Measurements from ENCODE around the gene AUTS2.

Gene AUTS2

DNA sequence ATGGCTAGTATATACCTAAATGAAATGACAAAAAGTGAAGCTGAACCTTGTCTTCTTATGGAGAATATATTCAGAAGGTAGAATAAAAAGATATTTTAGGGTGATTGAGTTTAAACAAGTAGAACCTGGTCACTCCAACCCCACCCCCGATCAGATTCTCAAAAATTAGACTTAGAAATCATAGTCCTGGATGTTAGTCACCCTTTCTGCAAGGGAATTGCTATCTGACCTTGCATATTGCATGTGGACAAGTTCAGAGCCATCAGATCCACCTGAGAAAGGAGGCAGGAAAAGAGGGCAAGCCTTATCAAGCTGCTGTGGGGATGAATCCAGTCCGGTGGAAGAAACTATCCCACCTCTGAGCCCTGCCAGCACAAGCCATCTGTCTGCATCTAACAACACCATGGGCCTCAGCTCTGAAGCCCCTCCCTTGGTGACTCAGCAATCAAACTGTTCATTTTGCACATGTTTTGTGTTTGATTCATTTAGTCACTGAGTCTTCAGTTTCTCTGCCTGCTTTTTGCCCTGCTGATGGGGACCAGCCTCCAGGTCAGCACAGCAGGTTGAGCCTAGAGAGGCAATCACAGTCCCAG is 727.3 kb downstream of the AUTS2 start:
- no peak for DNase-seq (ENCODE audit: extremely low spot score, insufficient read length, low read depth)

DNA sequence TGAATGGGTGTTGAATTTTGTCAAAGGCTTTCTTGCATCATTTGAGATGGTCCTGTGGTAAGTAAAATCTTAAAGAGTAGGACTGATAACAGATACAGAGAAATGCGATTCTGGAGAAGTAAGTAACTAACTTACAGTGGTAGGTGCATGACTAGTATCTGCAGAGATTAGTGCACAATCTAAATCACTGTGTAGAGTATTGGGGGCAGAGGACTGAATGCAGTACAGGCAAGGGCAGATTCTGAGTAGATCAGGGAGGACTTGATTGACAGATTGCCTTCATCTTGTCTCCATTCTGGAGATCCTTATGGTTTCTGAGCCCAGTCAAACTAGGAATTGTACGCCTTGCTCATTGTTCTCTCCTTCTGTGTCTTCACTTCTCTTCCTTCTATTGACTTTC is 736.0 kb downstream of the AUTS2 start:
- no peak for FAIRE-seq
- DNase-seq (ENCODE audit: extremely low spot score, insufficient read length, low read depth): no peak

More for the DNA sequence above, 727.3 kb downstream of the AUTS2 start:
- FAIRE-seq: no peak

DNA sequence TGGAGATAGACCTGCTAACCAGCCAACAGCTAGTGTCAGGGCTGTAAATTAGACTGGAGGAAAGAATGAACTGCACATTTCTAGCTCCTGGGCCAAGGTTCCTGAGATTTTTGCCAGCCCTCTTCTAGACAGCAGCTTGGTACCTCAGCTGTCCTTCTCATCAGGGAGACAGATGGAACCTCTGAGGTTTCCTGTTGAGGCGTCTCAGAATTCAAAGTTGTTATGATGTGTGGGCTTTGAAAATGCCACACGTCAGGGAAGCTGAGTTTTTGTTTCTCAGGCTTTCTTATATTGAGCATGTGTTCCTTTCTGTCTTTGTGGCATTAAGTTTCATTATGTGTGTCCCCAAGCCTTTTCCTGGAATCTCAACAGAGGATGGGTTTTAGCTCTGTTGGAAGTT is 736.6 kb downstream of the AUTS2 start:
- FAIRE-seq: no peak
- no peak for DNase-seq (ENCODE audit: extremely low spot score, insufficient read length, low read depth)

DNA sequence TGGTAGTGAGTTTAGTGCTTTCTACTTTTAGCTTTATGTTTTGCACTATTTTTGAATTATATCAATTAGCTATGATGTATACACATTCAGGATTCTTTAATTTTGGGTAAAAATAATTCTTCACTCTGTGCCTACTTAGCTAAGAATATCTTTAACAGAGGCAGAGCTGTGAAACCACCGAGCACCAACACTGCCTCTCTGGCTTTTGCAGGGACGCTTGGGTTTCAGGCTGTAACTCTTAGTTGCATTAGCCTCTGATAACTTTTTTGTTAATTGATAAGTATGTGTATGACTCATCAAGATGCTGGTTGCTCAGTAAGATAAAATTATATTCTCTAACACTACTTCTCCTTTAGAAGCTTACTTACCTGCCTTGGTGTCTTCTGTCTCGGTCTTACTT is 738.3 kb downstream of the AUTS2 start:
- FAIRE-seq (no peak), DNase-seq (ENCODE audit: extremely low spot score, insufficient read length, low read depth) (no peak)

DNA sequence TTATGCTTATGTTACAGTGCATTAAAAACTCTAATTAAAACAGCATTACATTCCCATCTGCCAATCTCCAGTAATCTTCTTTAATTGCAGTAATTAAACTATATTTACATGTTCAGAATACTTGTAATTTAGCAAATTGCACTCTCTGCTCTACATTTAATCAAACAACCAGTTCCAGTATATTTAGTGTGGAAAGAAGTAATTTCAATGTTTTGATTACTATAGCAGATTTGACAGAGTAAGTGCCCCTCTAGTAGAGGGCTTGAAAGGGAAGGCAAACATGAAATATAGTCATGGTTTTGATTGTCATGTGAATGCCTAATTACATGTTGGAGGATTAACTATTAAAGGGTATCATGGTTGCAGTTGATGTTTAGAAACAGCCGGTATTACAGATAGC is 739.7 kb downstream of the AUTS2 start:
- no peak for FAIRE-seq
- no peak for DNase-seq (ENCODE audit: extremely low spot score, insufficient read length, low read depth)

DNA sequence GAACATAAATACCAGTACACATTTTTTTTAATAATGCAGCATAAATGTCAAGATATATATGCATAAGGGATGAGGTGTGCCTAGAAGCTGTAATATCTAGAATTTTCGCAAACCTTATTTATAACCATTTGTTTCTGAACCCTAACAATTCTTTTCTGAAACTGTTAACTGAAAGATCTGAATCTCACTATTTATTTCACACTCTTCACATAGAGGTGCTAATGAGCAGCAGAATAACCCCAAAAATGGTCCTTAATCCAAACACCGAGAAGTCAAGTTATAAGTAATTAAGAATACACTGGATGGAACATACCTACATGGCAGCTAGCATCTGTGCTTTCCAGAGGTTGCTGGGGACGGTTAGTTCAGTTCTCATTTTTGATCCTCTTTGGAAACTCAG is 742.0 kb downstream of the AUTS2 start:
- FAIRE-seq (no peak), DNase-seq (ENCODE audit: extremely low spot score, insufficient read length, low read depth) (no peak)

DNA sequence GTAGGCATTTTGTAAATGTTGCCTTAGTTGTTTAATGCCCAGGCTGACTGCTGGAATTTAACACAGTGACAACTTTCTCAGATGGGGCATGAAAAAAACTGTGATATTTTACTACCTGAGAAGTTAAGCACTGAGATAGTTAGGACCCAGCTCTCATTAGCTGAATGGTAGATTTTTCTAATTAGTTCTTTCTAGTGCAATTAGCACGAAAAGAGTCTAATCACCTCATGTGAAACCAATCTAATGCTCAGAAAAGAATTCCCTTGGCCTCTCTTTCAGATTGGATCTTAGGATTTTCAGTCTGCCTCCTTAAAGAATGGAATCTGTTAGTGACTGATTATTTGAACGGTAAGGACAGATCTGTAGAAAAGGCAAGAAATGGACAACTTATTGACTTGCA is 743.2 kb downstream of the AUTS2 start:
- FAIRE-seq: no peak

DNA sequence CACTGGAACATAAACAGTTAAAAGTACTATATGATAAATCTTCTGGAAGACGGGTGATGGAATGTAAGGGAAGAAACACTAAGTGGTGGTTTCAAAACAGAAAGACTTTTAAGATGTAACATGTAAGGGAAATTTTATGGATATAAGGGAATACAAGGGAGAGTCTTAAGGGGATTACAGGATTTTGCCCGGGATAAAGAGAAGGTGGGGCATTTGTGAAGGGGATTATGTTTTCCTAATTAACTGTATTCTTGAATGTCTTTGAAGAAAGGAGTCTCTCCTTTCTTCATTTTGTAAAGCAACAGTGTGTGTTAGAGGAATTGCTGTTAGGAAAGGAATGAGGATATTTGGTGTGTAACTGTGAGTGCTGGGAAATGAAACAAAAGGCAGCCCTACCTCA is 745.2 kb downstream of the AUTS2 start:
- FAIRE-seq: no peak
- no peak for DNase-seq (ENCODE audit: extremely low spot score, insufficient read length, low read depth)

More for the DNA sequence above, 743.2 kb downstream of the AUTS2 start:
- no peak for DNase-seq (ENCODE audit: extremely low spot score, insufficient read length, low read depth)

DNA sequence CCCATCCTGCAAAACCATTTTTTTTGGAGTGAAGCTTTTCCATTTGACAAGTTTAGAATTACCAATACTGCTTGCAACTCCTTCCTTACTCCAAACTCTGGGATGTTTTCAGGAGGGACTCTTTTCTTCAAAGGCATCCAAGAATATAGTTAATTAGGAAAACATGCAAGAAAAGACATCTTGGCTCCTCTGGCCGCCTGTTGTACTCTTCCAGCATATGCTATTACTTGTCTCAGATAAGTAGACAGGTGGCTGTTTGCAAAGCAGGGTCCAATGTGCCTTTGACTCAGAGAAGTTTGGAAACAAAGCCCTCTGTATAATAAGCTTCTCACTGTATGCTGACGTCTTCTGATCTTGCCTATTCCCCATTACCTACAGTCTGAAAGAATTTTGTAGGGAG is 746.5 kb downstream of the AUTS2 start:
- no peak for DNase-seq (ENCODE audit: extremely low spot score, insufficient read length, low read depth)
- FAIRE-seq: no peak

DNA sequence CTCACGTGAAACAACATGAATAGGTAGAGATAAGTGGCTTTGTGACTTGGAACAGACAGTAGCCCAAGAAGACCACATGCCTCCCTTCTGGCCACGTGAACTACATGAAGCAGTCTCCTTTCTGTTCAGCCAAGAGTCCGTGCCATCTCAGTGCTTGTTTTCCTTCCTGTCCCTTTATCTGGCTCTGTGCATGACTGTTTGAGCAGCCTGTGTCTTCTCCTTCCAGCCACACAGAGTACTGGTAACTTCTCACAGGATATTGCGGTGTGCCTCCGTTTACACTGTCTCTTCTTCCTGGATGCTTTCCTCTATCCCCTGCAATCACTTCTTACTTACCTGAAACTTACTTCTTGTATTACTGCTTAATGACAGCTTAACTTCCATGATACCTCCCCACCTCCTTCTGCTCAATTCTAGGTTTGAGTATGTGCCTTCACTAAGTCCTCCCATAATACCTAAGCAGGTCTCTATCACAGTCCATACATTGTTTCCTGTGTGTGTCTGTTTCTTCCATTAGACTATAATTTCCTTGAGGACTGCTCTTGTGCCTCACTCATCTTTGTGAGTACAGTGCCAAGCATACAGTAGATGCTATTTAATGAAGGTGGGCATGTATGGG is 748.7 kb downstream of the AUTS2 start:
- no peak for DNase-seq (ENCODE audit: extremely low spot score, insufficient read length, low read depth)
- no peak for FAIRE-seq

DNA sequence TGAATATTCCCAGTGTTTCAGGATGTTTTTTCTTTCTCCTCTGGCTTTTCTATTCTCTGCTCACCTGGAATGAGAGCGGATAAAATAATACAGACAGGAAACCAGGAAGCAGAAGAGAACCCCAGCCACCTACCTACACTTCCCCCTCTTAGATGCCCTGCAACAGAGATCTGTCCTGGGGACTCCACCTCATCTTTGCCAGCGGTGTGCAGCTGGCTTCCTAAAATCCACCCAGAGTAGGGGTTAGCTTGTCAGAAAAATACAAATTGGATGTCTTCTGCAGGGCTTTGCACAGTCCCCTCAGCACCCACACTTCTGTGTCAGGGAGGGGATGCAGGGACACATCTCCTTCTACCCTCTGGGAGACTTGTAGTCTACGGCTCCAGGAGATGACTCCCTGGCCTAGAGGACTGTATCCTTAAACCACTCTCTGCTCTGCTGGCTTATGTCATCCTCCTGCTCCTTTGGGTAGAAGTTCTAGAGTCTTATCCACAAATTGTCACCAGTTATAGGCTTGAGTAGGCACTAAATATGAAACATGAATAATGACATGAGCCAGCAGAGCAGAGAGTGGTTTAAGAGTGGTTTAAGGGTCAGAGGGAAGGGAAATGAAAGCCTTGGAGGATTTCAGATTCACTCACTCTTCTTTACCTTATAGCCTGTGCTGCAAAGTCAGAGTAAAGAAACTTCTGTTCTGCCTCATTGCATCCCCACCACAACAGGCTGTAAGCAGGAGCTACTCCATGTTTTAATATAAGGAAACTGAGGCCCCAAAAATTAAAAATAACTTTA is 749.4 kb downstream of the AUTS2 start:
- peak; percentile 33 for FAIRE-seq
- peak; percentile 2 for DNase-seq (ENCODE audit: extremely low spot score, insufficient read length, low read depth)

DNA sequence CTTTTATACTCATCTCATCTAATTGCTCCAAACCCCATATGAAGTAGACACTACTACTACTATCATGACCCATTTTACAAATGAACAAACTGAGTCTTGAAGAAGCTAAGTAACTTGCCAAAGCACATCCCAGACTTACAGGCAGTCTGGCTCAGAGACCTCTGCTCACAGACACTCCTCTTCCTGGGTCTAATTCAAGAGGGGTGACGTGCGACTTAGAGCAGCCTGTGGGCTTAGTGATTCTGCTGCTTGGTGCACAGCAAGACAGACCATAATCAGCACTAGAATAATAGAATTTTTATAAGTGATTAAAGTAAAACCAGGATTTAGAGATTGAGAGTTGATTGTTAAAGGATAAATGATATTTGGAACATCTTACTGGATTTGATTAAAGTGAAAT is 750.8 kb downstream of the AUTS2 start:
- no peak for FAIRE-seq
- DNase-seq (ENCODE audit: extremely low spot score, insufficient read length, low read depth): no peak

DNA sequence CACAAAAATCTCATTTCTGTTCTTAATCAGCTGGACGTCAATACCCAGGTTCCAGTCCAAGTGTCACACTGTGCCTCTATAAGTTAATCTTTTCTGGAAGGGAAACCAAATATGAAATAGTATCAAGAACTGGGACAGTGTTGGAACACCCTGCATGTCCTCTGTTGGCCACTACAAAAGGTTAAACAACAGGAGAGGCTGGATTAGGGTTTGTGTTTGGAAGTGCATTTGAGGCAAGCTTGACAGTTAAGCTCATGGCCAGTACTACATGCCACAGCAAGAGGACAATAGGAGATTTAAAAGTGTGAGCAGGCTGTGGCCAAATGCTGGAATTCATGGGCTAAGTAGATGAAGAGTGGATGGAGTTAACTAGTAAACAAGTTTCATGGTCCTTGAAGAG is 751.5 kb downstream of the AUTS2 start:
- FAIRE-seq (no peak), DNase-seq (ENCODE audit: extremely low spot score, insufficient read length, low read depth) (no peak)

DNA sequence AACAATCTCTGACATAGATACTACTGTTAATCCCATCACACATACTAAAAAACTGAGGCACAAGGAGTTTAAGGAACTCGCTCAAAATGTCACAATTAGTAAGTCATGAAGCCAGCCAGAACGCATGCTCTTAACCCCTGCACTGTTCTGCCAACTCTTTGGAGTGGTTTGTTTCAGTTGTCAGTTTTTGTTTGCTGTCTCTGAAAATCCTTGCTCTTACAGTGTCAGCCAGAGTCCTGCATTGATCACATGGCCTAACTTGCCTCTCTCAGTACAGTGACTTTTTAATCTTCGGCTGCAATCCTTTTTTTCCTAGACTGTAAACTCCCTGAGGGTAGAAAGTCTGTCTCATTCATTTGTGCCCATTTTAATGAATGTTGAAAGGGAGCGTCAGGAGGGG is 753.8 kb downstream of the AUTS2 start:
- FAIRE-seq (no peak), DNase-seq (ENCODE audit: extremely low spot score, insufficient read length, low read depth) (no peak)

DNA sequence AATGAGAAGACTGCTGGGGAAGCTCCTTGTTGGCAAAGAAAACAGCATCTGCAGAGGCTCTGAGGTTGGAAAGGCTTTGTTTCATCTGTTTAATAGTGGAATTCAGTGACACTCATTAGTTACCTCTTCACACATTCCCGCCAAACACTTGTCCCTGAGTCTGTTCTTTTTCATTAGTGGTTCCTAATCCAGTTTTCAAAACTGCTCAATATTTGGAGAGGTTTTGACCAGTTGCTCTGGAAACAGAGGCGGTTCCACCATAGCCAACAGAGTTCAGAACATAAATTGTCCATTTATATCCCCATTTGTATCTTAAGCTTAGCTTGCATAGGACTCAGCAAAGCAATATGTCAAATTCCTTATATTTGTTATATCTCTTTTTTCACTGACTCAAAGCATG is 754.6 kb downstream of the AUTS2 start:
- FAIRE-seq (no peak), DNase-seq (ENCODE audit: extremely low spot score, insufficient read length, low read depth) (no peak)

DNA sequence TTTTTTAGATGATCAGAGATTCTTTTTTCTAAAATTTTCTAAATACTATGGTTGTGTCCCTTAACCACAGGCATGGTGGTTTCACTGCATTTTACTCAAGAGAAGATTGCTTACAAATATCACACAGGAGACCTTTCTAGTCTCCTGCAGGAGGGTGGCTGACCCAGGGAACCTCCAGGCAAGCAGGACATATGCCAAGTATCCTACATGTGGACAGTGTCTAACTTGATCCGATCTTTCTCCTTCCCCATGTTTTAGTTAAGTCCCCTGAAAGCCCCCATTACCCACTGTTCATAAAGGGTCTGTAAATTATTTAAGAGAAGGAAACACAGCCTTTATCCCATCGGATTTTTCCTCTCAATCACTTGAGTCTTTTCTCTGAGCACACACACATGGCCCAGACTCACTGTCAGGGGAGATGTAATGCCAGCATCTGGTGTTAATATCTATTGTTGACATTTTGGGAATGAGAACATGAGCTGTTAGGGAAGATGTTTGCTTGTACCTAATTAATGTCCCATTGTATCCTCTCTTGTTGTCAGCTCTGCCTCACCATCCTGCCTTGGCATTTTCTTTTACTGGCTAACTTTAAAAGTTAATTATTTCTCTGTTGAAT is 755.2 kb downstream of the AUTS2 start:
- DNase-seq (ENCODE audit: extremely low spot score, insufficient read length, low read depth) (no peak), FAIRE-seq (no peak)

DNA sequence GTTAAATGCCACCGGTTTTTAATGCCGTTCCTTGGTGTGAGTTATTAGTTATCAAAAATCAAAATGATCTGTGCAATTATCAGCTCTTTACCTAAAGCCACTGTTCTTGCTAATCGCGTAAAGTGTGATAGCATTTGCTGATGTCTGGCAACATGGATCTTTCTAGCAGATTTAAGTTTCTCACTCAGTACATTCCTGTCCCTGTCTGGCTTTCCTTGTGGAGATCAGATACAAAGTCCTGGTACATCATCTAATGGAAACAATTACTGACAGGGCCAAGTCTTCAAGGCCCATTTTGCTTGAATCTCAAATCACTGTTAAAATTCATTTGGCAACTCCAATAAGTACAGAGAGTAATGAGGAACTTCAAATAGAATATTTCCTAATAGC is 755.7 kb downstream of the AUTS2 start:
- FAIRE-seq: no peak
- DNase-seq (ENCODE audit: extremely low spot score, insufficient read length, low read depth): no peak

DNA sequence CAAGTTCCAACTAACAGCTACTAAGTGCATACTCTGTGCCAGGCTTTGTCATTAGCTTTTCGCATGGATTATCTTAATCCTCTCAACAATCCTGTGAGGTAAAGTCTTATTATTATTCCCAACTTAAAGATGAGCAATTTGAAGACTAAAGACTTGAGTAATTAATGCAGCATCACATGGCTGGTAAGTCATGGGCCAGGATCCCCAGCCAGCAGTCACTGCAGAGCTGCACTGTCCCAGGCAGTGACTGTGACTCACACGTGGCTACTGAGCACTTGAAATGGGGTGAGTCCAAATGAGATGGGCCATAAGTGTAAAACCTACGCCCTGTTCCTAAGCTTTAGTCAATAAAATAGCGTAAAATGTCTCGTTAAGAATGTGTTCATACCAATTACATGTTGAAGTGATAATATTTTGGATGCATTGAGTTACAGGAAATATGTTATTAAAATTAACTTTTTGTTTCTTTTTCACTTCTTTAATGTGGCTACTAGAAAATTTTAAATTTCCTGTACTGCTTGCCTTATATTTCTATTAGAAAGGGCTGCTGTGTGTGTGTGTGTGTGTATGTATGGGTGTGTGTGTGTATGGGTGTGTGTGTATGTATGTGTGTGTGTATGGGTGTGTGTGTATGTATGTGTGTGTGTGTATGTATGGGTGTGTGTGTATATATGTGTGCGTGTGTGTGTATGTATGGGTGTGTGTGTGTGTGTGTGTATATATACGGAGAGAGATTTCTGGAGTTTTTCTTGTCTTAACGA is 756.3 kb downstream of the AUTS2 start:
- FAIRE-seq: no peak
- DNase-seq (ENCODE audit: extremely low spot score, insufficient read length, low read depth): no peak

DNA sequence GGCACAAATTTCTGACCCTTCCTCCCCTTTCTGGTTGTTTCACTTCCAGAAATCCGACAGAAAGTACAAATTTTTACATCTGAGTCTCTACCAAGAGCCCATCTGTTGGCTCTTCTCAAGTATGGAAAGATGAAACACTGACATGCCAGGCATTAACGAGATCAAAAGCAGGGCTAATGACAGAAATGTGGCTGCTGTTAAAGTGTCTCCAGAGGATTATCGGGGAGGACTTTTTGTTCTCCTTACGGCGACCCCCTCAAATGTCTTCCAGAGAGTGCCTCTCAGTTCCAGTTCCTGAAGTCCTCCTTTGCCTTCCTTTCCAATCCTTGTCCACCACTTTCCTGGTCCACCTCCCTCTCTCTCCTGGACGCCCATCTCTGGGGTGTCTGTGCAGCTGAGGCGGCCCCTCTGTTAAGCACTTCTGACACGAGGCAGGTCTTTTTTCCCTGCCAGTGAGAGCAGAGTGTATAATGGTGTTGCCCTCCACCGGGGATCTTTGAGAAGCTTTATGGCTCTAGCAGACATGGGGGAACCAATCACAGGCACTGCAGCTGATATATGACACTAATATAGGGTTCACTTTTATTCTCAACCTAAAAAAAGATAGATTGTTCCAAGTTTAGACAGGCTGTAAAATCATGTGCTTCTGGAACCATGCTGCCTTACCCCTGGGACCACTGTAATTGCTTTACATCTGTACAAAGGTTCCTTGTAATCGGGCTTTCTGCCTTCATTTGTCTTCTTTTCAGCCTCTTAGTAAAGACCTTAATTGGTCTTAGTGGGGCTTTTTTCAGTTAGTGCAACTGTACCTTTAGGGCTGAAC is 757.1 kb downstream of the AUTS2 start:
- FAIRE-seq (no peak), DNase-seq (ENCODE audit: extremely low spot score, insufficient read length, low read depth) (no peak)
